HG03575 (cell line): ENCODE data around the gene GABRB1.

Experiments
- ATAC-seq: cut with Tn5 transposase; IDR thresholded peaks from one replicate; pipeline ENCODE4 v1.9.1; 2021; ENCODE audit not compliant: unreplicated experiment, insufficient number of reproducible peaks, low FRiP score; ENCODE audit errors: extremely low read depth

Gene GABRB1

GRCh38 chr4:47193179-47193578 lies 161.8 kb downstream of the GABRB1 start:
- ATAC-seq: no peak

GRCh38 chr4:47194036-47194737 lies 162.8 kb downstream of the GABRB1 start:
- no peak for ATAC-seq

- ATAC-seq: no peak
Measured at GRCh38 chr4:47195706-47196105, 164.3 kb downstream of the GABRB1 start.

GRCh38 chr4:47198791-47199190 lies 167.4 kb downstream of the GABRB1 start:
- no peak for ATAC-seq

GRCh38 chr4:47203593-47203992 lies 172.2 kb downstream of the GABRB1 start:
- no peak for ATAC-seq

- no peak for ATAC-seq
Measured at GRCh38 chr4:47207555-47207954, 176.2 kb downstream of the GABRB1 start.

GRCh38 chr4:47209833-47210232 lies 178.5 kb downstream of the GABRB1 start:
- no peak for ATAC-seq

- ATAC-seq: no peak
Measured at GRCh38 chr4:47210828-47211227, 179.5 kb downstream of the GABRB1 start.

- no peak for ATAC-seq
Measured at GRCh38 chr4:47213106-47213505, 181.7 kb downstream of the GABRB1 start.

GRCh38 chr4:47213539-47213938 lies 182.2 kb downstream of the GABRB1 start:
- no peak for ATAC-seq

- ATAC-seq: no peak
Measured at GRCh38 chr4:47213971-47214370, 182.6 kb downstream of the GABRB1 start.

- no peak for ATAC-seq
Measured at GRCh38 chr4:47215759-47216158, 184.4 kb downstream of the GABRB1 start.

- no peak for ATAC-seq
Measured at GRCh38 chr4:47217291-47217690, 185.9 kb downstream of the GABRB1 start.

GRCh38 chr4:47217884-47218283 lies 186.5 kb downstream of the GABRB1 start:
- no peak for ATAC-seq

GRCh38 chr4:47218631-47219030 lies 187.3 kb downstream of the GABRB1 start:
- no peak for ATAC-seq

- no peak for ATAC-seq
Measured at GRCh38 chr4:47219586-47219985, 188.2 kb downstream of the GABRB1 start.

GRCh38 chr4:47221721-47222120 lies 190.4 kb downstream of the GABRB1 start:
- ATAC-seq: no peak

GRCh38 chr4:47222276-47222675 lies 190.9 kb downstream of the GABRB1 start:
- ATAC-seq: no peak

GRCh38 chr4:47224361-47224760 lies 193.0 kb downstream of the GABRB1 start:
- ATAC-seq: no peak

- no peak for ATAC-seq
Measured at GRCh38 chr4:47235721-47236120, 204.4 kb downstream of the GABRB1 start.

- ATAC-seq: no peak
Measured at GRCh38 chr4:47238667-47239066, 207.3 kb downstream of the GABRB1 start.
